Liver (tissue), 3 donors: Measurements from ENCODE around the gene RHOG.

Experiments used
- CTCF ChIP-seq: fragments of 150-350 bp; IDR thresholded peaks from 2 replicates; pipeline ENCODE4 v1.5.1; 2017; ENCODE audit warnings: improper control_type of control experiment, low read depth, low read length; ENCODE audit not compliant: missing input control
- GABPA ChIP-seq, 2 donors: IDR thresholded peaks in 1 of 2; conservative IDR thresholded peaks in 1 of 2; 2 replicates each; pipeline ENCODE4 v1.6.1; 2016; ENCODE audit warnings: antibody characterized with exemption in 2 of 2, mild to moderate bottlenecking in 1 of 2, moderate library complexity in 1 of 2
- ZBTB33 ChIP-seq: IDR thresholded peaks from 2 replicates; pipeline ENCODE4 v1.6.1; 2016; ENCODE audit warnings: antibody characterized with exemption
- donor health status: healthy.
- donor health status: healthy.

GRCh38 chr11:3830730-3831129 lies 10.0 kb downstream of the RHOG start:
- no peak for TF ChIP-seq CTCF
- no peak for TF ChIP-seq ZBTB33
- no peak for TF ChIP-seq GABPA (IDR thresholded peaks at IDR 0.05 in 1 of 2, conservative IDR thresholded peaks at IDR 0.05 in 1 of 2)
